ENCODE results near the gene OPHN1. TPM values are rescaled to one million over a fixed set of nuclear protein-coding genes. Genes with fewer than 3 reads are reported as not detected.

OPHN1 gene
- total and polyA plus RNA-seq, 7 donors, result 0.92 to 19.4 (median 6.9) TPM

DNA sequence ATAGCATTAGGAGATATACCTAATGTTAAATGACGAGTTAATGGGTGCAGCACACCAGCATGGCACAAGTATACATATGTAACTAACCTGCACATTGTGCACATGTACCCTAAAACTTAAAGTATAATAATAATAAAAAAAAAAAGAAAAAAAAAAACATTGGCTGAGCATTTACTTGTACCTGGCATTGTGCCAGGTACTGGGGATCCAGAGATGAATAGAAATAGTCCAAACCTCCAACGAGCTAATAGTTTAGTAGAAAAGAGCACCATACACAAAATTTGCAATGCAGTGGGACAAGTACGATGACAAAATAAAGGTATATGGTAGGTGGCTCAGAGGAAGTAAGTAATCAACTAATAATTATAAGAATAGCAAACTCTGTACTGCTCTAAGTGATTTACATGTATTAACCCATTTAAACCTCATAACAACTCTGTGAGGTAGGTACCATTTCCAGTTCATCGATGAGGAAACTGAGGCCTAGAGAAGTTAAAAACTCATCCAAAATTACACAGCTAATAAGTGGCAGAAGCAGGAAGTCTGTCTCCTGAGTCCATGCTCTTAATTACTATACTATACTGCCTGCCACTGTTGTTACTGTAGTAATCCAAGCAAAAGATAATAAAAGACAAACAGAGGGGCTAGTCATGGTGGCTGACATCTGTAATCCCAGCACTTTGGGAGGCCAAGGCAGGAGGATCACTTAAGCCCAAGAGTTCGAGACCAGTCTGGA lies 319.3 kb downstream of the OPHN1 start:
- 71 to 77% methylated on average over 4 of the region's 5 CpGs for WGBS, 2 donors
- H3K27ac ChIP-seq, result no peak overlapping the region
- H3K36me3 ChIP-seq, result peaks cover 0 to 11% (median 0%) of the 10 kb centered on the region in 4 donors
- TF ChIP-seq POLR2AphosphoS5 (IDR thresholded peaks at IDR 0.05) (no peak), POLR2A (IDR thresholded peaks at IDR 0.05) (no peak), EP300 (IDR thresholded peaks at IDR 0.05) (no peak)
- TF ChIP-seq, protein P1, sequence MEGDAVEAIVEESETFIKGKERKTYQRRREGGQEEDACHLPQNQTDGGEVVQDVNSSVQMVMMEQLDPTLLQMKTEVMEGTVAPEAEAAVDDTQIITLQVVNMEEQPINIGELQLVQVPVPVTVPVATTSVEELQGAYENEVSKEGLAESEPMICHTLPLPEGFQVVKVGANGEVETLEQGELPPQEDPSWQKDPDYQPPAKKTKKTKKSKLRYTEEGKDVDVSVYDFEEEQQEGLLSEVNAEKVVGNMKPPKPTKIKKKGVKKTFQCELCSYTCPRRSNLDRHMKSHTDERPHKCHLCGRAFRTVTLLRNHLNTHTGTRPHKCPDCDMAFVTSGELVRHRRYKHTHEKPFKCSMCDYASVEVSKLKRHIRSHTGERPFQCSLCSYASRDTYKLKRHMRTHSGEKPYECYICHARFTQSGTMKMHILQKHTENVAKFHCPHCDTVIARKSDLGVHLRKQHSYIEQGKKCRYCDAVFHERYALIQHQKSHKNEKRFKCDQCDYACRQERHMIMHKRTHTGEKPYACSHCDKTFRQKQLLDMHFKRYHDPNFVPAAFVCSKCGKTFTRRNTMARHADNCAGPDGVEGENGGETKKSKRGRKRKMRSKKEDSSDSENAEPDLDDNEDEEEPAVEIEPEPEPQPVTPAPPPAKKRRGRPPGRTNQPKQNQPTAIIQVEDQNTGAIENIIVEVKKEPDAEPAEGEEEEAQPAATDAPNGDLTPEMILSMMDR (IDR thresholded peaks at IDR 0.05), result no peak
- H3K4me3 ChIP-seq, result no peak overlapping the region
- H3K27me3 ChIP-seq, result no peaks in the 10 kb centered on the region
- DNase-seq, result no peak
- intact Hi-C loops (cut with DNase I), result no loop called here
- H3K9me3 ChIP-seq, result no peaks in the 10 kb centered on the region
- no peaks in the 10 kb centered on the region for H3K4me1 ChIP-seq

DNA sequence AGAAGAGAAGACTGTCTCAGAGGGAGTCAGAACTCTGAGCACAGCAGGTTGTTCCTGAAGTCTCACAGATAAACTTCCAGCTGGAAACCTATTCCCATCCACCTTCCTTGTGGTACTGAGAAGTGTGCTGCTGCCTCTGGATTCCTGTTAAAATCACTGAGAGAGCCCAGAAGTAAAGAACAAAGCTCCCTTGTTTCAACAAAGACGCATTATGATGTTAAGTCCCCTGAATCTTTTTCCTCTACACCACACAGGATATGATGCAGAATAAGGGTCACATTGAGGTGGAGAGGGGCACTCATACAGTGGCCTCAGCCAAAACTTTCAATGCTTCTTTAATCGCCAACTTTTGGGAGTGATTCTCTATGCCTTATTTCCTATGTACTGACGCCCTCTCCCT lies 321.0 kb downstream of the OPHN1 start:
- TF ChIP-seq POLR2A (IDR thresholded peaks at IDR 0.05) (no peak), EP300 (IDR thresholded peaks at IDR 0.05) (no peak), POLR2AphosphoS5 (IDR thresholded peaks at IDR 0.05) (no peak)
- TF ChIP-seq, protein P1 (IDR thresholded peaks at IDR 0.05), result no peak
- intact Hi-C loops (cut with DNase I), result no loop called here
- no peaks in the 10 kb centered on the region for H3K27me3 ChIP-seq
- no peak overlapping the region for H3K4me3 ChIP-seq
- peaks cover 0 to 11% (median 0%) of the 10 kb centered on the region in 4 donors for H3K36me3 ChIP-seq
- no peak overlapping the region for H3K27ac ChIP-seq
- WGBS, 2 donors, result 78 to 80% methylated on average over 3 of the region's 3 CpGs
- DNase-seq, result no peak
- H3K4me1 ChIP-seq, result no peaks in the 10 kb centered on the region
- no peaks in the 10 kb centered on the region for H3K9me3 ChIP-seq

DNA sequence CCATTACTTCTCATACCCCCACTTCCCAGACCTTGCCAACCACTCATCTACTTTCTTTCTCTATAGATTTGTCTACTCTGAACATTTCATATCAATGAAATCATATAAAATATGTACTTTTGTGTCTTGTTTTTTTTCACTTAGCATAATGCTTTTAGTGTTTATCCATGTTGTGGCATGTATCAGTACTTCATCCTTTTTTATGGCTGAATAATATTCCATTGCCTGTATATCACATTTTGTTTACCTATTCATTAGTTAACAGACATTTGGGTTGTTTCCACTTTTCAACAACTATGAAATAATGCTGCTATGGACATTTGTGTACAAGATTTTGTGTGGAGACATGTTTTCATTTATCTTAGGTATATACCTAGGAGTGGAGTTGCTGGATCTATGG lies 324.1 kb downstream of the OPHN1 start:
- Histone ChIP-seq H3K36me3 (peaks cover 0 to 11% (median 0%) of the 10 kb centered on the region in 4 donors), H3K27me3 (no peaks in the 10 kb centered on the region), H3K27ac (no peak overlapping the region), H3K4me3 (no peak overlapping the region), H3K9me3 (no peaks in the 10 kb centered on the region), H3K4me1 (no peaks in the 10 kb centered on the region)
- intact Hi-C loops (cut with DNase I), result no loop called here
- TF ChIP-seq EP300 (IDR thresholded peaks at IDR 0.05) (no peak), POLR2A (IDR thresholded peaks at IDR 0.05) (no peak)
- TF ChIP-seq, protein P1 (IDR thresholded peaks at IDR 0.05), result no peak
- DNase-seq, result no peak

DNA sequence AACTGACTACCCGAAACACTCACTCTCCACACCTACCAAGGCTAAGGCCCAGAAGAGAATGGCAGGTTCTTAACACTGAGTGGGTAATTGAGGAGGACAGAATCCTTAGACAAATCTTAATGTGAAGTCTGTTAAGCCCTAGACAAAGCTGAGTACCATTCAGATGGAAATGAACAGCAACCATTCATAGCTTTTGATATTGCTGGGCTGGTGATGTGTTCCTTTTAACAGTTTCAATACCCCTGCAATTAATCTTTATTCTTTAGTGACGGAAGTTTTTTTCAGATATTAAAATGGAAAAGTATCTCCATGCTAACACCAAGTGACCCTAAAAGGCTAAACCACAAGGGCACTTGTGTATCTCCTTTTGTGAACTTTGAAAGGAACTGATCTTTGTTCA lies 334.9 kb downstream of the OPHN1 start:
- Histone ChIP-seq H3K9me3 (no peaks in the 10 kb centered on the region), H3K4me1 (no peaks in the 10 kb centered on the region), H3K36me3 (peaks cover 0 to 4% (median 0%) of the 10 kb centered on the region in 4 donors), H3K27ac (no peak overlapping the region), H3K4me3 (no peak overlapping the region), H3K27me3 (no peaks in the 10 kb centered on the region)
- TF ChIP-seq, protein P1 (IDR thresholded peaks at IDR 0.05), result no peak
- TF ChIP-seq POLR2A (IDR thresholded peaks at IDR 0.05) (no peak), EP300 (IDR thresholded peaks at IDR 0.05) (no peak), POLR2AphosphoS5 (IDR thresholded peaks at IDR 0.05) (no peak)
- DNase-seq, result no peak
- WGBS, 2 donors, result 98% methylated on average over 2 of the region's 2 CpGs
- intact Hi-C loops (cut with DNase I), result no loop called here

DNA sequence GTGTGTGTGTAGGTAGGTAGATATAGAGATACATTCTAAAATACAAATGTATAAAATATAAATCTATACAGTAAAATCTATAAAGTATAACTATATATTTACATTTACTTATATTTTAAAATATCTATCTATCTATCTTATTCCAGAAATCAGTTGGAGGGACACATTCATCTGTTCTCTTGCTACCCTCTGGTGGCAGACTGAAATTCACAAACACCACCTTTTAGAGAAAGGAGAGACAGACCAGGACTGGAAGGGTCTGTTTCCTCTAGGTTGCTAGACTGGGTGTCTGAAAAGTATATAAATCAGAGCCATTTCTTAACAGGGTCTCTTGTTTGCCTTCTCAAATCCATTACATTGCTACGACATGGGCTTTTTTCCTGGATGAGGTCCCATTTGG lies 343.0 kb downstream of the OPHN1 start:
- no peak overlapping the region for H3K27ac ChIP-seq
- intact Hi-C loops (cut with DNase I), result no loop called here
- WGBS, 2 donors, result 91 to 95% methylated on average over 1 of the region's 1 CpG
- H3K4me1 ChIP-seq, result no peaks in the 10 kb centered on the region
- no peaks in the 10 kb centered on the region for H3K9me3 ChIP-seq
- TF ChIP-seq POLR2A (IDR thresholded peaks at IDR 0.05) (no peak), POLR2AphosphoS5 (IDR thresholded peaks at IDR 0.05) (no peak), EP300 (IDR thresholded peaks at IDR 0.05) (no peak)
- TF ChIP-seq, protein P1 (IDR thresholded peaks at IDR 0.05), result no peak
- DNase-seq, result no peak
- no peaks in the 10 kb centered on the region for H3K36me3 ChIP-seq
- H3K27me3 ChIP-seq, result no peaks in the 10 kb centered on the region
- H3K4me3 ChIP-seq, result no peak overlapping the region
